ENCODE results near the gene SH2B3.
"Not testable (repeated sequence)": the region's sequence is repeated elsewhere in the genome, so short reads cannot be mapped to it uniquely, and the experiment has no call there.

The SH2B3 gene

DNA sequence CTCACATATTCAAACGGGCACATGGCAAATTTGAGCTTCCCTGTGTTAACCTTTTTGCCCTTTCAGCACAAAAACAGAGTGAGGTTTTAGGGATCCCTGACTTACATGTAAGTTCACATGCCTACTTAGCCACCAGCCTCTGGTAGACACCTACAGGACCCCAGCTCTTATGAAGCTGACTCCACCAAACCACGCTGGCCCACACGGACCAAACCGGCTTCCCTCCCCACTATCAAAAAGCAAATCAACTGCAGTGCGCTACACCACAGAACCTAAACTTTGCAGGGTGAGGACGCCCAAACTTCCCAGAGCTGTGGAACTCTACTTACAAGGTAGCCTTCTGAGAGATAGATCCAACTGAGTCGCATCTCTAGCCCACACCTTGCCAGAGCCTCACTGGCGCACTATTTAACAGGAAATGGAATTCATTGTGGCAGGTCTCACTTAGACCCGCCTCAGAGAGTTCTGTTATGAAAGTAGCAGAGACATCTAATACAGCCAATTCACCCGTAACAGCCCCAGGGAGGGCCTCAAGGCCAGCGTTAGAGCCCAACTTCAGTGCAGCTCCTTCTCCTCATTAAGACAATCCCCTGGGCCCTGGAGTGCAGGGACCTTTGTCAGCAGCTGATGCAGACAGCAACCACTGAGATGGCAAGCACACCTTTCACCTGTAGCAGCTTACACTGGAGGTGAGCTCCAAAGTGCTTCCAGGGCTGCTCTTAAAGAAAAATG is 49.2 kb downstream of the SH2B3 start:
- no peak for FAIRE-seq
- DNase-seq (ENCODE audit: insufficient read length, low spot score): no peak

DNA sequence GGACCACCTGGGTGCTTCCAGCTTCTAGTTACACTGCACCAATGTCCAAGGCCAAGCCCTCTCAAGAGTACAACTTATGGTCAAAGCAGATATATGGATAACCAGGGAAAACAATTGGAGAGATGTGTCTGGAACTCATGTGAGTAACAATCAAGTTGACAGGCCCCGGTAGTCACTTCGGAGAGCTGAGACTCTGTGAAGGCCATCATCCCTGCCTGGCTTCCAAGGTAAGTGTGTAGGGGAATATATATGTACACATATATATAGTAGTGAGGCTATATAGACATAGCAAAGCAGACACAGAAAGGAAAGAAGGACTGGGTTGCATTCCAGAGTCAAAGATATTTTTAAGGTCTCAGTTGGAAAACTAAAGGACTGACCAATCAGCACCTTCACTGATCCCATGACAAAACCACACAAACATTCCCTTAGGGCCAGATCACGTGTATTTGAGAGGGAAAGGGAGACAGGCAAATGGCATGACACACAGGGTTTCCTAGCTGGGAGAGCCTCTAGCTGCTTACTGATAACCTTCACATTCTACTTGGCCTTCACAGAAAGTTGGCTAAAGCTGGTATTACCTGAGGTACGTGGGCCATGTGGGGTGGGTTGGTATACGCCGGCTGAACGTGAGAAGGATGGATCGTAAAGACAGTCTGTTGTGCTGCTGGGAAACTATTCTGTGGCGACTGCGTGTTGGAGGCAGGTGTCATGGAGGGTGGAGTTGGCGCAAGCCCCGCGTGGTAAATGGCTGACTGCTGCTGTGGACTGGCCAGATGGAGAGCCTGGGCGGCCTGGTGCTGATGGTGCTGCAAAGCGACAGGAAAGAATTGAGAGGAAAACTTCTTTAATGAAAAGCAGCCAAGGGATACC is 50.0 kb downstream of the SH2B3 start:
- no peak for FAIRE-seq
- no peak for DNase-seq (ENCODE audit: insufficient read length, low spot score)

DNA sequence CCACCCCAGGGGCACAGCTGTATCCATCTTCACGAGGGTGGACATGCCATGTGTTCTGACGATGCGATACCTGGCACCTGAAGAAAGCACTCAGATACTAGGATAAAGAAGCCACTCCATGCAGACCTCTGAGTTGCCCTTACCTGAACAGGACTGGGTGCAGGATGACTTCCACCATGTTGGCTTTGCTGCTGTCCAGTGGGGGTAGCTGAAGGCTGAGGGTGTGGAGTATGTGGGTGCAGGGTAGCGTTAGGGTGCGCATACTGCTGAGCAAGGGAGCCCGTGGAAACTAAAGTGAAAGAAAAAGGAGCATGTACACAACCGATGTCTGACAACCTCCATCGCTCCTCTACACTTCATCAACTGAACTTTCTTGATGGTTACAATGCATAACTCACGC is 51.3 kb downstream of the SH2B3 start:
- DNase-seq (ENCODE audit: insufficient read length, low spot score): no peak
- no peak for FAIRE-seq

DNA sequence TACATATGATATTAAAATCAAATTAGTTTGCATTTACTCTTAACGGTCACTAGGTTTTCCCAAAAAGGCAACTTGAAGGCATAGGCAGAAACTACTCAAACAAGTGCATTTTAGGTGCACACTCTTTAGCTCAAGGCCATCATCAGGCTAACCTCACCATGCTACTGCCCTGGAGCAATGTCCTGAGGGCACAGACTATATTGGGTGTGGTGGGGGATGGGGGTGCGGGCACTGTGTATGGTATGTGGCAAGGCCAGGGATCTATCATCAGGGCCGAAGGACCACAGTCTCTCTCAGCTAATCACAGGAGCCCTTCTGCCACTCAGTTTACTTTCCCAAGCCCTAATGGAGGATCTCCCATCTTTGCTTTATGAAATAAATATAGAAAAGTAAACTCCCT is 51.9 kb downstream of the SH2B3 start:
- FAIRE-seq (no peak), DNase-seq (ENCODE audit: insufficient read length, low spot score) (no peak)

DNA sequence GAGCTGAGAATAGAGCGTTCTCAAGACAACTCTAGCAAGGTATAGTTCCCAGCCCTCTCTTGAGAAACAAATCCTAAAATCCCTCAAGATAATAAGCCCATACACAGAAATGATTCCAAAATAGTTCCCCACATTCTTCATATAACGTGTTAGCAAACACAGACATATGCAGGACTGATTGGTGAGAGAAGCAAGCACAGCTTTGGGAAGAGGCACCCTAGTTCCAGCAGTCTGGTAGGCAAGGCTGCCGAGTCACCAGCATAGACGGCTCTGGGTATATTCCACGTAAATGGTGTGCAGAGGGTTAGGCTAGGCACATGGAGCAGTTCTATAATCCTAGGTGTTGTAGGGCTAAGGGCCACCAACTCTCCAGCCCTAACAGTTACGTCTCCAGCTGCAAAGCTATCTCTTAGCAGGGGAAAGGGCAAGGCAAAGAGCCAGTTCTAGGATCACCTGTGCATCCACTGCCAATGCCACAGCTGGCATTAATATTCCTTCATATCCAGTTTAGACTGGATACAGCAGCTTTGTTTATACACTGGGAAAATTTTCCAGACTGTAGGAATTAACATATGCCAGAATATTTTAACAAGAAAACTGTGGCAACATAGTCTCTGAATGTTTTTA is 52.9 kb downstream of the SH2B3 start:
- FAIRE-seq: no peak

DNA sequence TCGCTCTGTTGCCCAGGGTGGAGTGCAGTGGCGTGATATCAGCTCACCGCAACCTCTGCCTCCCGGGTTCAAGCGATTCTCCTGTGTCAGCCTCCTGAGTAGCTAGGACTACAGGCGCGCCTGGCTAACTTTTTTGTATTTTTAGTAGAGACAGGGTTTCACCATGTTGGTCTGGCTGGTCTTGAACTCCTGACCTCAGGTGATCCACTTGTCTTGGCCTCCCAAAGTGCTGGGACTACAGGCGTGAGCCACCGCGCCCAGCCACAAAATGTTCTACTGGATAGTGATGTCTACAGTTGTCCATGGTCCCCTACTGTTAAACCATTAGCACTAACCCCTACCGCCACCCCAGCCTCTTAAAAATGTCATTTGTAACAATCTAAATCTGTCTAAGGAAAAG is 54.4 kb downstream of the SH2B3 start:
- DNase-seq (ENCODE audit: insufficient read length, low spot score); FAIRE-seq: not testable (repeated sequence)

More for the DNA sequence above, 52.9 kb downstream of the SH2B3 start:
- DNase-seq (ENCODE audit: insufficient read length, low spot score): no peak

DNA sequence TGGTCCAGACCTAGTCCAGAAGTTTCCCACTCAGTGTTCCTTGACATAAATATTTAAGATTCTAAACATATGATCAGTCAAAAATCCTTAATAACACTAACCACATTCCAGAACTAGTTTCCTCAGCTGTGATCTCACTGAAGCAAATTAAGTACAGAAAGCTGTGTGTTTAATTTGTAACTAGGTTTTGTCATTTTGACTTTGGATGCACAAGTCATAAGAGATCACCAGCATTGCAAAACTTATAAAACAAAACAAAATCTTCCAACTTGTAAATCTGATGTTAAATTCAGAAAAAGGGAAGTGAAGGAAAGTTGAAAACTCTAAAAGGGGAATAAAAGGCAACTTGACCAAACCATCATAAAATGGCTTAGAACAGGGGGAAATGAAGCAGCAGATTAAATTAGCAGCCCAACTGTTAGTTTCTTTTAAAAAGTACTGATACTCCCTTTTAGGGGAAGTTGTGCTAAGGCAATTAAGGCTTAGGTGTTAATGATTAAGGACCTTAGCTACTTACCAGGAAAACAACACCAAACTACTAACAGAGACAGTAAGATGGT is 56.6 kb downstream of the SH2B3 start:
- DNase-seq (ENCODE audit: insufficient read length, low spot score) (peak; percentile 27), FAIRE-seq (peak; percentile 91)

DNA sequence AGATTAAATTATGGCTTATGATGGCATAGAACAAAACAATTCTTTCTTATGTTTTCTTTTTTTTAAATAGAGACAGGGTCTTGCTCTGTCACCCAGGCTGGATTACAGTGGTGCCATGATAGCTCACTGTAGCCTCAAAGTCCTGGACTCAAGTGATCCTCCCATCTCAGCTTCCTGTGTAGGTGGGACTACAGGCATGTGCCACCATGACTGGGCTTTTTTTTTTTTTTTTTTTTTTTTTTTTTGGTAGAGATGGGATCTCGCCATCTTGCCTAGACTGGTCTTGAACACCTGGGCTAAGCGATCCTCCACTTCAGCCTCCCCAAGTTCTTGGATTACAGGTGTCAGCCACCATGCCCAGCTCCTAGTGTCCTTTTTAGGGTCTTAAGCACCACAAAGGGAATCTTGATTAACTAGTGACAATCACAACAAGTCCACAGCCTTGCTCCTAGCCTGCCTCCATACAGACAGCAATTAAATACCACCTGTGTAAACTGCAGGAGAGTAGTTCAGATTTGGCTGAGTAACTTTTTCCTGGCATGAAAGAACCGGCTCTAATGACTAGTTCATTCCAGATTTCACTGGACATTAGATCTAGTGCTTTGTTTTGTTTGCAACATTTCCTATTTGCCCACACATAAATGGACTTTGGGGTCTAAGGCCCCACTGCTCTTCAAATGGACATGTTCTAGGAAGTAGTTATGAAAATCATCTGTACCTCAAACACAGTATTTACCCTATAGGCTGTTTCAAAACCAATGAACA is 61.6 kb downstream of the SH2B3 start:
- no peak for DNase-seq (ENCODE audit: insufficient read length, low spot score)
- FAIRE-seq: peak; percentile 56

DNA sequence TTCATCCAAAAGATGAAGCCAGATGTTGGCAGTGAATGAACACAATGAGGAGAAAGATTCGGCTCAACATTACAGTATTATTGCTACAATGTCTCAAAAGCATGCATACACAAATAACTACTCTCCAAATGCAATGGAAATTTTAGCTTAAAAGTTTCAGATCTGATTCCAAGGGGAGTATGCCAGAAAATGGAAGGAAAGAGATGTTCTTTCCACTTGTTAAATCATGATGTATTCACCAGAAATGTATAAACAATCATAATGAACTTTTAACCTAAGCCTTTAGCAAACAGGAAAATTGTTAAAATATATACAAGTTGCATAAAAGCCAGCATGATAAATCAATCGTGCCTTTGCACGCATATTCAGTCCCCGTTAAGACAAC is 62.1 kb downstream of the SH2B3 start:
- DNase-seq (ENCODE audit: insufficient read length, low spot score): no peak
- no peak for FAIRE-seq

DNA sequence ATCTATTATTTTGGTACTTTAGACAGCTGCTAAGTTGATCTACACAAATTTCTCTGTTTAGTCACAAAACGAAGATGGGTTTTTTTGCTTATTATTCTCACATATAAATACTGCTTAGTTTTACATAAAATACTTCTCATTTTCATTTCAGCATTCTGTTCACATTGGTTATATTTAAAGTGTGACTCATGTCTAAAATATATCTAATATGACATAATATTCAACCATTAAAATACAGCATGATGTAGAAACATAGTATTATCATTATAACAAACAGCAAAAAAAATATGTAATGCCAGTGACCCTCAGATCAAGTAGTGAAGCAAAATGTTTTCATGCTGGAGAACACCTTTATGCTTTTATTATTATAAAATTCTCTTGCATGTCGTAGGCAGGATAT is 63.7 kb downstream of the SH2B3 start:
- FAIRE-seq (no peak), DNase-seq (ENCODE audit: insufficient read length, low spot score) (no peak)

DNA sequence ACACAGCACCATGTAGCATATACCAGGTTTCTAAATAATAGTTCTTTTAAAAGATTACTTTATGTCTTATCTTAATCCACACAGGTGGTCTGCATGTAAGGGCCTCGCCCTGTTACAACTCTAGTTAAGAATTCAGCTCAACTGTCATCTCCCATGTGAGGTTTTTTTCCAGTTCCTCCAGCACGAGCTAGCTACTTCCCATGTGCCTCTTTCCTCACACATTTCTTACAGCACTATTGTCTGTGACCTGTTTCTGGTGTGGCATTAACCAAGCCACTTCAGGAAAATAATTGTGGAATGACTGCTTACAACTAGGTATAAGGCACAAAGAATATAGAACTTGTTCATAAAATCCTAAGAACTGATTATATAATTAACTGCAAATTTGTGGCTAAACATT is 65.5 kb downstream of the SH2B3 start:
- DNase-seq (ENCODE audit: insufficient read length, low spot score): no peak
- FAIRE-seq: no peak

DNA sequence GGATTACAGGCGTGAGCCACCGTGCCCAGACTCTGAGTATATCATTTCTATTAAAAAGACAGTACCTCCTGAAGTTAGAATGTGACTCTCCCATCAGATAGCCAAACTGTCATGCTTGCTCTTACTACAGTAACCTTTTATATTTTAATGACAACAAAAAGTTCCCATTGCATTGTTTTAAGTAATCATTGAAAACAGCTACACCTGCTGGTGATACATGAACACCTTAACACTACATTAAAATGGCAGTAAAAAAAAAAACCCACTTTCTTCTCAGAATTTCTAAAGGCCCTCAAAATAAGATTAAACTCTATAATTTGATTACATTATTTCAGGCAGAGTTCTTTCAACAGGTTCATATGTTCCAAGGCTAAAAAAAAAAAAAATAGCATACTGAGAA is 76.7 kb downstream of the SH2B3 start:
- DNase-seq (ENCODE audit: insufficient read length, low spot score) (no peak), FAIRE-seq (no peak)

DNA sequence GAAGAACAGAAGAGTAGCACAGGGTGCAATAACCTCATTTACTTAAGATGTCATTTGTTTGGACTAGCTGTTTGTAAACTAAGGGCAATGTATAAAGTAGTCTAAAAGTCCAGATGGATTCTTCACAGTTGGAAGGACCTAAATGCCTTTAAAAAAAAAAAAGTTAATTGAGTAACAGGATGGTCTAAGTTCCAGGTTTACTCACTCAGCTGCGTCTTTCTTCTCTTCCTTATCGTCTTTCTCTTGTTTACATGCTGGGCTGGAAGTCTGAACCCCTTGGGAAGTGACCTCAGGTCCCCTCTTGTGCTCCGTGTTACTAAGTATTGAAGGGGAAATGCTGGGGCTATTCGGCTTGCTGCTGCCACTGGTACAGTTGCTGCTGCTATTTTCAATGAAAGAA is 82.5 kb downstream of the SH2B3 start:
- no peak for DNase-seq (ENCODE audit: insufficient read length, low spot score)
- no peak for FAIRE-seq

DNA sequence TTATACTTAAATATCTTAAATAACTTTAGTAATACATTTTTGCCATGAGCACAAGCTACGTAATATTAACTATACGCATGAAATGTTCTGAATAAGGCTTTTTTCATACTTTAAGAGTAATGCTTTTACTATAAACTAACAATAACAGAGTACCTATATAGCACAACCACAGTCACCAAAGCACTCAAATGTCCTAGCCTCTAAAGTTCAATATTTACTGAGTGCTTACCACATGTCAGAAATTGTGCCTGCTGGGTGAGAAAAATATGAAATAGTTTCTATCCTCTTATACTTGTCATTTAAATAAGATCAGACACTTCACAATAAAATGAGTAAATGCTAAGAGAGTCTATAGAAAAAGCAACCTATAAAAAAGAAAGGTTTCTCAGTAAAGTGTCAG is 83.1 kb downstream of the SH2B3 start:
- DNase-seq (ENCODE audit: insufficient read length, low spot score) (no peak), FAIRE-seq (no peak)

DNA sequence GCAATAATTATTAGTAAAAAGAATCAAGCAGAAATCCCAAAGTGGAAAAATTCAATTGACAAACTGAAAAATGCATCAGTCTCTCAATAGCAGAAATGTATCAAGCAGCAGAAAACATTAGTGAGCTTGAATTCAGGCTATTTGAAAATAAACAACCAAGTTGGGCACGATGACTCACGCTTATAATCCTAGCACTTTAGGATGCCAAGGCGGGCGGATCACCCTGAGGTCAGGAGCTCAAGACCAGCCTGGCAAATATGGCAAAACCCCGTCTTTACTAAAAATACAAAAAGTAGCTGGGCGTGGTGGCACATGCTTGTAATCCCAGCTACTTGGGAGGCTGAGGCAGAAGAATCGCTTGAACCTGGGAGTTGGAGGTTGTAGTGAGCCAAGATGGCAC is 87.3 kb downstream of the SH2B3 start:
- DNase-seq (ENCODE audit: insufficient read length, low spot score); FAIRE-seq: not testable (repeated sequence)

DNA sequence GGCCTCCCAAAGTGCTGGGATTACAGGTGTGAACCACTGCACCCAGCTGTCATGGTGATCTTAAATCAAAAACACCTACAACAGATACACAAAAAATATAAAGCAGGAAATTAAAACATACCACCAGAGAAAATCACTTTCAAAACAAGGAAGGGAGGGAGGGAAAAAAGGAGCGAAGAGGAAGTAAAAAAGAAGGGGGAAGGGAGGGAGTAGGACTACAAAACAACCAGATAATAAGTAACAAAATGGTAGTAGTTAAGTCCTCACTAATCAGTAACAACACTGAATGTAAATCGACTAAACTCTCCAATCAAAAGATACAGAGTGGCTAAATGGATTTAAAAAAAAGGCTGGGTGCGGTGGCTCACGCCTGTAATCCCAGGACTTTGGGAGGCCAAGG is 89.0 kb downstream of the SH2B3 start:
- FAIRE-seq: no peak
- DNase-seq (ENCODE audit: insufficient read length, low spot score): no peak

Measured in GM19239 (cell line).